Measurements from ENCODE around the gene ATP10A. TPM values are rescaled to one million over a fixed set of nuclear protein-coding genes. Genes with fewer than 3 reads are reported as not detected.
A peak's percentile ranks its signal among the peaks of the same experiment; 100 is the strongest.

Gene ATP10A
- polyA plus RNA-seq, 1 experiment: 3.5 TPM

DNA sequence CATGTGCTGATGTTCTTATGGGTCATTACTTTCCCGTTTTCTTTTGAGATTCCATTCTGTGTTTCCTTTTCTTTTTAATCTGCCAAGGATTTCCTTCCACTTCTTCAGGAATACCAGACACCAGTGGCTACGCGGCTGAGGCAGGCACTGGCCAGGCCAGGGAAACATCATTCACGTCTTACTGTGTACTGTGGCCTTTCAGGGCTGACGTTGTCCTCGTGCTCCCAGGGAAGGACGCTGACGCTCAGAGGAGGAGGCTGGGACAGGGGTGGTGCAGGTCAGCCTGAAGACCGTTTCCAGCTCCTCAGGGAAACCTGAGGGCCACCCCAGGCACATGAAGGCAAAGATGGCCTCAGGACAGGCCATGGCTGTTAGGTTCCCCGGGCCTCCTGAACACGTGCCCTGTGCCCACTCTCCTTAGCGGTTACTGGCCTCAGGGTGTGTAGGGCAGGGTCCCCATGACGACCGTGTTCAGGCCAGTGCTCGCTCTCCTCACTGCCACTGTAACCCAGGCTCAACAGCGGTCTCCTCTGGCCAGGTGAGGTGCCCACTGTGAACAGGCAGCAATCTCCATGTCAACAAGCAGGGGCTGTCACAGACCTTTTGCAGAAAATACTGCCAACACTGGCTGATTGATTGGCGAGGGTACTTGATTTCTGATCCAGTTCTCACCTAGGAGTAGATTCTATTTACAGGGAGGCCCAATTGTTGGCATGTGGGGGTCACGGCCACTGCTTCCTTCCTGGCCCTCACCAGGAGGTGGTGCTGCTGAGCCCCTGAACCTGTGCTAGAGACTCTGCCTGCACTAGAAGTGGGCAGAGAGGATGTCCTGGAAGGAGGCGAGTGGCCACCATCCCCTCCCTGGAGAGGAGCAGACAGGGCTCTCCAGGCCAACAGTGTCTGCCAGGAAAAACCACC is 169.5 kb downstream of the ATP10A start:
- H3K27me3 ChIP-seq (ENCODE audit: control insufficient read depth, insufficient read depth, low read length): no peaks in the 10 kb centered on the region
- no peak overlapping the region for H3K4me3 ChIP-seq (ENCODE audit: low read depth, low read length)
- CTCF ChIA-PET: interaction anchor here (0.6 to 2.1 kb wide), 8 partner anchors 9 to 403 kb away, joined by 3 to 28 read pairs (median 4); no protein-coding TSS in a partner anchor
- H3K9me3 ChIP-seq (ENCODE audit: control insufficient read depth, insufficient read depth, low read length): no peaks in the 10 kb centered on the region; the same call in 1 of the 2 replicates
- TF ChIP-seq, protein P1, sequence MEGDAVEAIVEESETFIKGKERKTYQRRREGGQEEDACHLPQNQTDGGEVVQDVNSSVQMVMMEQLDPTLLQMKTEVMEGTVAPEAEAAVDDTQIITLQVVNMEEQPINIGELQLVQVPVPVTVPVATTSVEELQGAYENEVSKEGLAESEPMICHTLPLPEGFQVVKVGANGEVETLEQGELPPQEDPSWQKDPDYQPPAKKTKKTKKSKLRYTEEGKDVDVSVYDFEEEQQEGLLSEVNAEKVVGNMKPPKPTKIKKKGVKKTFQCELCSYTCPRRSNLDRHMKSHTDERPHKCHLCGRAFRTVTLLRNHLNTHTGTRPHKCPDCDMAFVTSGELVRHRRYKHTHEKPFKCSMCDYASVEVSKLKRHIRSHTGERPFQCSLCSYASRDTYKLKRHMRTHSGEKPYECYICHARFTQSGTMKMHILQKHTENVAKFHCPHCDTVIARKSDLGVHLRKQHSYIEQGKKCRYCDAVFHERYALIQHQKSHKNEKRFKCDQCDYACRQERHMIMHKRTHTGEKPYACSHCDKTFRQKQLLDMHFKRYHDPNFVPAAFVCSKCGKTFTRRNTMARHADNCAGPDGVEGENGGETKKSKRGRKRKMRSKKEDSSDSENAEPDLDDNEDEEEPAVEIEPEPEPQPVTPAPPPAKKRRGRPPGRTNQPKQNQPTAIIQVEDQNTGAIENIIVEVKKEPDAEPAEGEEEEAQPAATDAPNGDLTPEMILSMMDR (IDR thresholded peaks at IDR 0.05; ENCODE audit: low read depth, low read length): peak; percentile 83
- H3K27ac ChIP-seq (ENCODE audit: low read depth, low read length): no peak overlapping the region
- POLR2A ChIA-PET: no interaction called here
- DNase-seq (ENCODE audit: low read depth, low spot score): no peak

DNA sequence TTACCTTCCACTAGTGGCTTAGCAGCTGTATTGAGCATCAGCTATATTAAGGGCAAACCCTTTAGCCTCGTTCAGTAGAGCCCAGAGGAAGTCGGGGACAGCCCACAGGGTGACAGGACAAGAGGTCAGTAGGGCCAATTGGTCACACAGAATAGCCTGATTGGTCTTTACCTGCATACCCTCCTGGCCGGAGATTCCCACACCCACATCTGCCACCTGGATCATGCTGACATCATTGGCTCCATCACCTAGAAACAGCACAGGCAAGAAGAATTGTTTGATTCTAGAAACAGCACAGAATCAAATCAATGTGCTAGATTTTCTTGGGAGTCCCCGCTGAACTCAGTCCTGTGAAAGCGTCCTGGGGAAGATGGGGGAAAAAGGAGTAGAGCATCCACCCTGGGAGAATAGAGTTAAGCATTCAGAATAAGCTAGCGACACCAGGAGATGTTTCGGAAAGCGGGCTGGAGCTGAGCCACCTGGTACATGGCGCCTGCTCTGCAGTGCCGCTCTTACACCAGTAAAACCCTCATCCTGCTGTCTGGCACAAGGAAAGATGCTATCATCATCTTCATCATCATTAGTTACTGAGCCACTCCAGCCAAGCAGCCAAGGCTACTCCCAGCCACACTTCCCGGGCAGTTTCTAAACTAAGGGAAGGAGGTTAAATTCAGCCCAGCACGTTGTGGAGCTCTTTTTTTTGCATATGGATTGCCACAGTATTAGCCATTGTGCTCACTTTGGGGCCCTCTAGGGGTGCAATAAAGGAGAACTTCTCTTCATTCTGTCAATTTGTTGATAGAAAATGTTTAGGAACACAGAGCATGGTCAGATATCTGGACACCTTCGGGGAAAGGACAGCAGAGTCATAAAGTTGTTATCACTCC is 171.3 kb downstream of the ATP10A start:
- no peak overlapping the region for H3K4me3 ChIP-seq (ENCODE audit: low read depth, low read length)

GRCh38 chr15:25690673-25691543 is 172.2 kb downstream of the ATP10A start:
- no peaks in the 10 kb centered on the region for H3K27me3 ChIP-seq (ENCODE audit: control insufficient read depth, insufficient read depth, low read length)
- POLR2A ChIA-PET: no interaction called here
- CTCF ChIA-PET: interaction anchor here (0.6 to 1.2 kb wide), 3 partner anchors 9 to 243 kb away, joined by 3 to 4 read pairs (median 4); no protein-coding TSS in a partner anchor
- no peaks in the 10 kb centered on the region; the same call in 1 of the 2 replicates for H3K9me3 ChIP-seq (ENCODE audit: control insufficient read depth, insufficient read depth, low read length)
- H3K27ac ChIP-seq (ENCODE audit: low read depth, low read length): no peak overlapping the region
- no peak for DNase-seq (ENCODE audit: low read depth, low spot score)
- TF ChIP-seq, protein P1 (IDR thresholded peaks at IDR 0.05; ENCODE audit: low read depth, low read length): no peak
- H3K4me3 ChIP-seq (ENCODE audit: low read depth, low read length): no peak overlapping the region

More for the DNA sequence above, 171.3 kb downstream of the ATP10A start:
- H3K9me3 ChIP-seq (ENCODE audit: control insufficient read depth, insufficient read depth, low read length): no peaks in the 10 kb centered on the region; the same call in 1 of the 2 replicates
- TF ChIP-seq, protein P1 (IDR thresholded peaks at IDR 0.05; ENCODE audit: low read depth, low read length): peak; percentile 49
- no peak for DNase-seq (ENCODE audit: low read depth, low spot score)
- ChIA-PET POLR2A (no interaction called here), CTCF (interaction anchor here (0.7 to 2.1 kb wide), 6 partner anchors 10 to 253 kb away, joined by 4 to 28 read pairs (median 6); no protein-coding TSS in a partner anchor)
- no peak overlapping the region for H3K27ac ChIP-seq (ENCODE audit: low read depth, low read length)
- H3K27me3 ChIP-seq (ENCODE audit: control insufficient read depth, insufficient read depth, low read length): no peaks in the 10 kb centered on the region

DNA sequence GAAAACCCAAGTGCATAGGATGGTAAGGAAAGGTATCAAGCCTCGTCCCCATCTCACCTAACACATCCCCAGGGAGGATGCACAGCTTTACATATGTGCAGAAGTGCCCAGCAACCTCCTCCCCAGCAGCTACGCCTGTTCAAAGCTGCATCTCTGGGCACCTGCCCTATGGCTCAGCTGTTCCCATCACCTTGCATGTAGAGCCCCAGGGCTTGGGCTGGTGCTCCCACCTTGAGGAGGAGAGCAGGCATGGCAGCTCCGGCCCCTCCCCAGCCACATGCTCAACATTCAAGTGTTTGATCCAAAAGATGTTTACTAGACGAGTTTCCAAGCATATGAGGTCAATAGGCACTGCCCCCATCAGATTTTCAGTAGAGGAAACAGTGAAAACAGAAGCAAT is 173.5 kb downstream of the ATP10A start:
- Histone ChIP-seq H3K27me3 (ENCODE audit: control insufficient read depth, insufficient read depth, low read length) (no peaks in the 10 kb centered on the region), H3K27ac (ENCODE audit: low read depth, low read length) (no peak overlapping the region), H3K4me3 (ENCODE audit: low read depth, low read length) (no peak overlapping the region), H3K9me3 (ENCODE audit: control insufficient read depth, insufficient read depth, low read length) (no peaks in the 10 kb centered on the region; the same call in 1 of the 2 replicates)
- no peak for DNase-seq (ENCODE audit: low read depth, low spot score)
- POLR2A ChIA-PET: no interaction called here
- CTCF ChIA-PET: interaction anchor here (0.7 kb wide), 1 partner anchor 571 kb away, joined by 3 read pairs; no protein-coding TSS in a partner anchor
- TF ChIP-seq, protein P1 (IDR thresholded peaks at IDR 0.05; ENCODE audit: low read depth, low read length): no peak

All from AG04450 (cell line).